Stimulated activated CD4-positive, alpha-beta T cell treated with anti-CD3 and anti-CD28 coated beads, Interleukin-15, amount 100 ng/mL, for 1 hour (primary cell): ENCODE measurements around the gene KCNJ12.
"Not testable (repeated sequence)": the region's sequence is repeated elsewhere in the genome, so short reads cannot be mapped to it uniquely, and the experiment has no call there.

Experiments used
- DNase-seq, 2 donors: peaks; one replicate each; pipeline ENCODE4 v3.0.0-alpha.2; 2020; ENCODE audit warnings: low read depth in 1 of 2, low spot score in 1 of 2

The KCNJ12 gene

DNA sequence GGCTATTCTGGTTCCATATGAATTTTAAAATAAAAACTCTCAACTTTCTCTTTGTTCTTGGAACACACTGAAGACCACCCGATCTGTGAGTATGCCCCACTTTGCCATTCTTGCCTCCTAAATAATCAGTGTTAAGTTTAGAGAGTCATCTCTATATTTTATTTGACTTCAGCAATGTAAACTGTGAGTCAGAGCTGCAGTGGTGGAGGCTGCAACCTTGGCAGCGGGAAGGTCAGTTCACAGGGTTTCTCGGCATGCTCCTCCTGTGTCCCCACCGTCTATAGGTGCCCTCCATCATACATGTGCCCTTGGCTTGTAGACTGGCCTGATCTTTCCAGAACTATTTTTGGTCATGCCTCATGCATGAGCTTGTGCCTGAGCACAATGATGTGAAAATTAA, 71.4 kb downstream of the KCNJ12 start:
- not testable (repeated sequence) for DNase-seq

- DNase-seq, result not testable (repeated sequence)
These were observed 73.7 kb downstream of the KCNJ12 start for GRCh38 chr17:21449891-21450290.

DNA sequence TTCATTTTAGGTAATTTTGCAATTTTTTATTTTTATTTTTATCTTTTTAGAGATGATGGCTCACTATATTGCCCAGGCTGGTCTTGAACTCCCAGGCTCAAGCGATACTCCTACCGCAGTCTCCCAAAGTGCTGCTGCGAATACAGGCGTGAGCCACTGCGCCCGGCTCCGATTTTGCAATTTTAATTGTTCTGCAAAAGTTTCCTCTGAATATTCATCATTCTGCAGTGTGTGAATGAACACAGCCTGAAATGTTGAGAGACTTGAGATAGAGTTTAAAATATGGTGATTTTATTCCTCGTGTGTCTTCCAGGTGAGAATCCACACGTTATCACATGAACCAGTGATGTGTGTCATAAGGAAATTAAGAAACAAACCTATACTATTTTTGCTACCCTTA, 75.8 kb downstream of the KCNJ12 start:
- no peak for DNase-seq

GRCh38 chr17:21452377-21453143, 76.4 kb downstream of the KCNJ12 start:
- DNase-seq, result no peak

DNA sequence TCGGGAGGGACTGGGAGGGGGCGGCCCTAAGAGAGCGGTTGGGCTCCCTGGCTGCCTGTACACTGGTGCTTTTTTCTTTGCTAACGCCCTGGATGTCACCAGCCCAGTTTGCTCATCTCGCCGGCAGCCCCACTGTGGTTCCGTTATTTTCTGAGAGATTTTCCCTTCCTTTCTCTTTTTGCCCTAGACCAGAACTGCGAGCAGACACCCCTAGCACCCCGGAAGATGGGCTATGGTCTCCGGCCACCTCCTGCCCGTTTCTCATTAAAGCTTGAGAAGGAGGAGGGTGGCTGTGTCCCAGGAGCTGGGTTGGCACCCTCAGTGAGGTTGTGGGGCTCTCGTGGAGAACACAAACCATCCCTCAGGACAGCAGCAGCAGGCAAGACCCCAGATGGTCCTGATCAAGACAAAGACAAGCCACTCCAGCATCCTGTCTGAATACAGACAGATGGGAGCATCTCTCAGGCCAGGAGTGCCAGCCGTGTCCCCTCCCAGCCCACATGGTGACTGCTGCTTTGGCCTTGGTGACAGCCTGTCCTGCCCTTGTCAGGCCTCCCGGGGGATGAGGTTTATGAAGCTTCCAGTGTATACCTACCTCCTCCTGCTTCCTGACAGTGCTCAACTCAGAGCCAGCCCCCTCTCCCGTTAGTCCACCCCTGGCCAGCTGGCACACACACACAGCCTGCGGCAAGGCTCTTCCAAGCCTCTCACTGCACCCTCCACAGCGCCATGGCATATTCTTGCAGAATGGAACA, 77.2 kb downstream of the KCNJ12 start:
- no peak for DNase-seq

DNA sequence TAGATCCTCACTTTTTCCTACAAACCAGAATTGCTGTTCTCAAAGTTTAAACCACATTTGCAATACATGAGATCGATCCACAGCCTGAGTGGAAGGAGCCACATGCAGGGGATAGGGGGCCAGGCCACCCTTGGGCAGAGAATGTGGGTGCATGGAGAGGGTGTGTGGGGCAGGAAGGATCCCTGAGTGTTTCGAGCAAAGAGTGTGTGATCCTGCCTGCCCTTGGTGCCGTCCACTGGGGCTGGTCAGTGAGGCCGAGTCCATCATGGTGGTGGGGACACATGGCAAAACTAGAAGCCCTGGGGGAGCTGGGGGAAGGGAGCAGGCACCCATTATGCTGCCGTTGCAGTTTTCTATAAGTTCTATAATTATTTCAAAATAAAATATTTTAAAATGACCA, 77.8 kb downstream of the KCNJ12 start:
- not testable (repeated sequence) for DNase-seq

- DNase-seq, result no peak
These were observed 78.3 kb downstream of the KCNJ12 start for GRCh38 chr17:21454441-21454840.

GRCh38 chr17:21455761-21456160, 79.6 kb downstream of the KCNJ12 start:
- no peak for DNase-seq

DNA sequence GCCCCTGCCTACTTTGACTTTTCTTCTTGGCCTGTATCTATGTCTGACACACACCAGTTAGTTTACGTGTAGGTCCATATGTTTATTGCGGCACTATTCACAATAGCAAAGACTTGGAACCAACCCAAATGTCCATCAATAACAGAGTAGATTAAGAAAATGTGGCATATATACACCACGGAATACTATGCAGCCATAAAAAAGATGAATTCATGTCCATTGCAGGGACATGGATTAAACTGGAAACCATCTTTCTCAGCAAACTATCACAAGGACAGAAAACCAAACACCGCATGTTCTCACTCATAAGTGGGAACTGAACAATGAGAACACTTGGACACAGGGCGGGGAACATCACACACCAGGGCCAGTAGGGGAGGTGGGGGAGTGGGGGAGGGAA, 80.3 kb downstream of the KCNJ12 start:
- DNase-seq, result not testable (repeated sequence)

GRCh38 chr17:21457051-21458026, 81.2 kb downstream of the KCNJ12 start:
- peak; percentile 84 to 93 for DNase-seq

- no peak for DNase-seq
These were observed 81.9 kb downstream of the KCNJ12 start for GRCh38 chr17:21458054-21458453.

GRCh38 chr17:21459536-21459935, 83.4 kb downstream of the KCNJ12 start:
- DNase-seq, result no peak

DNA sequence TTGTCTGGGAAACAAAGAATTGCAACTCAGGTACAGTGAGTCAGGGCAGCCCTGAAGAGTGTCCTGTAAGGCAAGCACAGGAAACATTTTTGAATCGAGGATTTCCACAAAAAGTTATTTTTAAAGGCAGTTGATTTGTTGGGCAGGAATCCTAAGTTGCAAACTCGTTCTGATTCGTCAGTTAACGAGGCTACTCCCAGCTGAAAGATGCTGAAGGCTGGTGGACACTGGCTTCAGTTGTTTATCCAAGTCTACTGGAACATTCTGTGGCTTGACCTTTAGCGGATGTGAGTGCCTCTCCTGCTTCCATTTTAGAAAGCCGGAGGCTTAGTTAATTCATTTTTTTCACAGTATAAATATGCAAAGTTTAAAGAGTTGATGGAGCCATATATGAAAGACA, 84.2 kb downstream of the KCNJ12 start:
- DNase-seq, result no peak

DNA sequence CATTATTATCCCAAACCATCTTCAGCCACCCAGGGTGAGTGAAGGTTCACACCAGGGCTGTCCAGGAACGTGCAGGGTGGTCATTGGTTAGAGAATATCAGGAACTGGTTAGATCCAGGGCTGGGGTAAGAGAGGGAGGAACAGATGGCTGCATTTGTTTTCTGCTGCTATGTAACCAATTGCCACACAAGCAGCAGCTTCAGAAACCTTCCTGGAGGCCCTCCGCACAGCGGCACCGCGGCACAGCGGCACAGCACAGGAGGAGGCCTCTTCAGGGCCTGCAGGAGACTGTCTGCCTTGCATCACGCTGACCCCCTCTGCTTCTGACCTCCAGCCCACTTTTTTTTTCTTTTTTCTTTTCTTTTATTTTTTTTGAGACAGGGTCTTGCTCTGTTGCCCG, 86.1 kb downstream of the KCNJ12 start:
- DNase-seq, result no peak

- DNase-seq, result no peak
These were observed 87.1 kb downstream of the KCNJ12 start for GRCh38 chr17:21463204-21463661.

- DNase-seq, result no peak
These were observed 87.7 kb downstream of the KCNJ12 start for GRCh38 chr17:21463779-21464407.

GRCh38 chr17:21464611-21465021, 88.5 kb downstream of the KCNJ12 start:
- DNase-seq, result no peak

GRCh38 chr17:21466550-21466949, 90.4 kb downstream of the KCNJ12 start:
- DNase-seq, result no peak

DNA sequence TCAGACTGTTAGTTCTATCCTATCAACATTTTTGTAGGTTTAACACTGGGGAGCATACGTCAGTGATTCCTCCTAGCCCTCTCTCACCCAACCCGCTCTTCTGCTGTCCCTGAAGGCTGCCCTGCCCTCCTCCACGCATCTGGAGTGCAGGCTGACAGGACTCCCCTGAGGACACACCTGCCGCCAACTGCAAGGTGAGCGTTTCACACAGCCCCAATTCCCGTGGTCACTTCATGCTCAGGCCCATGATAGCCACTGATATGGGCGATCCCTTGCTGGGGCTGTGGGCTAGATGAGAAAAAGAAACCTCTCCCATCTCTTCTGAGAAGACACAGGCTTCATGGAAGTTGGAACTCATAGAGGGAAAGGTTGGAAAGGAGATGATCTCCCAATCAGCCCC, 91.0 kb downstream of the KCNJ12 start:
- no peak for DNase-seq

DNA sequence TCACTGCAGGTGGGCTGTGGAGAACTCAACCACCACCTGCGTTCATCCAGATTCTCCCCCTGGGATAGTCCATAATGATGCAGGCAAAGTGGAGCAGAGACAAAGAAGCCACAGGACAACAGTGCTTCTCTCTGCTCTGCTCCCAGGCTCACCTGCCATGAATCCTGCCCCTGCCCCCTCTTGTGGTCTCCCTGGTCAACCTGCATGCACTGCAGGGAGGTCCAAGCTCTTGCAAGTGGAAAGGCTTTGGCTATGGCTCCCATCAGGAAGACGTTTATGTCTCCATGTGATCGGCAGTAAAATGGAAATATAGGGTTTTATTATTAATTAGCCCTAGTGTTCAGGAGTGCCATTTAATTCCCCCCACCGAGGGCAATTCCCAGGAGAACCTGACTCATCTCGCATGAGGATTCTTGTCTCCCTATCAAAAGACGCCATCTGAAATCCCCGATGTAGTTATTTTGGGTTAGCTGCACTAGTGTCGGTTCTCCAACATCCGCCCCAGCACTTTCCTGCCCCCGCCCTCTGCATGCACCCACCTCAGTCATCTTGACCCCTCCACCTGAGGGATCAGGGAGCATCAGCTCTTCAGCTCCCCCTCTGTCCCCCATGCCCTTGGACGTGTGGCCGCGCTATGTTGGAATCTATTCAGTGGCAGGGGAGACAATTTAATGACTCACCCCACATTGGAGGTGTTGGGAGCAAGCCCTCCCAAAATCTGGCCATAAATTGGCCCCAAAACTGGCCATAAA, 91.8 kb downstream of the KCNJ12 start:
- no peak for DNase-seq
